ENCODE measurements around the gene NOL9.

DNA sequence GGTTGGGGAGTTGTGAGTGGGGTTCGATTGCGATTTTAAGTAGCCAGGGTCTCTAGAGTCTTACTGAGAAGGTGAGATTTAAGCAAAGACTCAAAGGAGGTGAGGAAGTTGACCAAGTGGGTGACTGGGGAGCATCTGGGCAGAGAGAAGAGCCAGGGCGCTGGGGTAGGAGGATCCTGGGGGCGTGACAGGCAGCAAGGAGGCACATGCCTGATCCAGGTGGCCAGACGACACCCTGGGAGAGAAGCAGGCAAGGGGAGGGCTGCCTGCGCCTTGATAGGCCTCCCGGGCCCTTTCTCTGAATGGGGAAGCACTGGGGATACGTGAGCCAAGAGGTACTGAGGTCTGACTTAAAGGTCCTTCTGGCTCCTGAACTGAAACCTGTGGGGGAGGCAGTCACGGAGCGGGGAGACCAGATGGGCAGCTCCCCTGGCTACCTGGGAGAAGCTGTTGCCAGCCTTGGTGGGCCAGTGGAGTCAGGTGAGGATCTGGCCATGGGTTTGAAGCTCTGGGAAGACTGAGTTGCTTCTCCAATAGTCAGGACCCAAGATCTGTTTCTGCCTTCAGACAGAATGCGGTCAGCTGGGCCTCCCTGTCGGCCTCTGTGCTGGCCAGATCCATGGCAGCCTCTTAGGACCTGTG, 30.9 kb upstream of the NOL9 start:
- TF ChIP-seq EZH2phosphoT487 (IDR thresholded peaks at IDR 0.05; ENCODE audit: low read depth) = no peak
- no peak for TF ChIP-seq CTCF (IDR thresholded peaks at IDR 0.05; ENCODE audit: low read depth, low read length)
